Ovary (tissue), 9 donors: ENCODE results near the gene PLCB3. TPM values are rescaled to one million over a fixed set of nuclear protein-coding genes. Genes with fewer than 3 reads are reported as not detected.

ENCODE experiments used
- DNase-seq, 5 donors: peaks; one replicate each; pipeline ENCODE4 v3.0.0-alpha.2; 2019 to 2020
- H3K27ac ChIP-seq, 2 donors: fragments of 200-600 bp; one replicate each; pipeline versions ENCODE4 v1.5.1 to v1.8.0; 2019 to 2022
- H3K27me3 ChIP-seq: fragments of 200-600 bp; one replicate; pipeline ENCODE4 v1.8.0; 2022
- H3K36me3 ChIP-seq: fragments of 200-600 bp; sonication (generic); one replicate; pipeline ENCODE4 v1.5.1; 2019
- H3K4me1 ChIP-seq: one replicate; pipeline ENCODE4 v1.8.1; 2013; ENCODE audit warnings: mild to moderate bottlenecking, moderate library complexity; ENCODE audit not compliant: insufficient read depth
- H3K4me3 ChIP-seq: fragments of 200-600 bp; sonication (generic); one replicate; pipeline ENCODE4 v1.5.1; 2017
- H3K9me3 ChIP-seq, 2 donors: fragments of 200-600 bp in 1 of 2; sonication (generic) in 1 of 2; one replicate each; pipeline versions ENCODE4 v1.5.1 to v1.8.1; 2013 to 2019; ENCODE audit warnings: mild to moderate bottlenecking in 1 of 2, moderate library complexity in 1 of 2
- EP300 ChIP-seq: sonication (generic); formaldehyde crosslinking; IDR thresholded peaks from one replicate; pipeline ENCODE4 v1.6.1; 2017; ENCODE audit warnings: antibody characterized with exemption
- POLR2A ChIP-seq: fragments of 450-650 bp; IDR thresholded peaks from one replicate; pipeline ENCODE4 v1.6.1; 2017; ENCODE audit warnings: antibody characterized with exemption, mild to moderate bottlenecking, moderate library complexity
- WGBS, 3 donors: extraction: QIAGEN DNeasy Blood & Tissue Kit in 1 of 3; methylation state at CpG; one replicate each; pipeline versions ENCODE4 v1.1.5 to v1.1.7; 2013 to 2017; 5-methylcytosine and 5-hydroxymethylcytosine counted together
- intact Hi-C, 4 donors: fragments of 100-400 bp; cut with DNase I; formaldehyde crosslinking; loops; one replicate each; pipeline versions ENCODE4 v1.11.0 to v1.15.1; 2022 to 2023
- polyA plus RNA-seq, 2 donors: library from polyadenylated mRNA; stranded (reverse); fragments of 200-250 nt in 1 of 2; fragments of 350-450 nt in 1 of 2; fragmentation: Illumina TruSeq in 1 of 2; extraction: RNeasy Lipid Tissue Mini Kit (QIAGEN cat#74804) in 1 of 2; gene quantifications; one replicate each; pipeline ENCODE4 v1.2.3, GENCODE V29; 2013 to 2014
- total RNA-seq, 7 donors: library from RNA; depleted of rRNA in 2 of 7; stranded (reverse); fragments of >200 nt in 2 of 7; fragmentation: NEBNext Ultra II Directional in 3 of 7; extraction: Animal tissue kit (Norgen Biotek cat#: 25700) in 3 of 7; gene quantifications; one replicate each; pipeline versions ENCODE4 v1.1.0 to v1.2.4, GENCODE V29; 2016 to 2023
- TF ChIP-seq, protein P1 (sequence below), 3 donors: fragments of 450-650 bp in 2 of 3; fragments of 200-600 bp in 1 of 3; IDR thresholded peaks; one replicate each; pipeline versions ENCODE4 v1.5.1 to v1.8.0; 2016 to 2022; ENCODE audit warnings: antibody characterized with exemption in 3 of 3, mild to moderate bottlenecking in 1 of 3
- donor health status: DM: no; HTN: no; CAD: no; lungs with moderate emphysema.
- donor health status: DM: no; HTN: no; CAD: no.
- donor health status: Bipolar disorder and iron deficiency.
- donor health status: DM: yes; HTN: yes; CAD: no.
- donor health status: DM: no; HTN: no; CAD: no.
- donor health status: DM: yes; HTN: yes; CAD: no.

PLCB3 gene
- total and polyA plus RNA-seq, 9 donors = 5.3 to 44.8 (median 29.1) TPM

DNA sequence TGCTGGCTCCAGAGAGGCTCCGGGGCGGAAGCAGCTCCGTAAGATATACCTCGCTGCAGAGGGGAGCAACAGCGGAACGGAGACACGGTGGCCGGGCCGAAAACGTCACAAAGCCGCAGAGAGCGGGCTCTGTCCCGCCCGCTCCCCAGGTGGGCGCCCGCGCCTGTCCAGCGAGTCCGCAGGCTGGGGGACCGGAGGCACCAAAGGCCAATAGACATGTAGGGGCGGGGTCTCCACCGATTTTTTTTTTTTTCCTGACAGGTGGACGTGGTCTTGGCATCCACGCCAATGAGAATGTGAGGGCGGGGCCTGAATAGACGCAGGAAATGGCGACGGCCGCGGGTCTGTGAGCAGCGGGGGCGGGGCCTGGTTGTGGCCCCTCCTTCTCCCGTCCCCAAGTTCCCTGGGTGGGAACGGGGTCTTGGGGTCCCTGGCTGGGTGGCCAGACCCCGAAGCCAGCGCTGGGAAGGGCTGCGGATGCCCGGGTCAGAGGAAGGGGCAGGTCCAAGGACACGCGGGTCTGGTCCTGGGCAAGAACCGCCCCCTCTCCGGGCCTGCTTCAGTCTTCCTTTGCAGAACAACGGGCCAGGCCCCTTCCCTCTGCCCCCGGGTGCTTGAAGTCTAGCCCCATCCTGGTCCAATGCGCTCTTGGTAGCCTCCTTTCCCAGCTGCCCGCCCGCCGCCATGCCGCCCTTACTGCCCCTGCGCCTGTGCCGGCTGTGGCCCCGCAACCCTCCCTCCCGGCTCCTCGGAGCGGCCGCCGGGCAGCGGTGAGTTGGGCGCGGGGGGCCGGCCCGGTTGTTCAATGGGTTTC is 21.0 kb upstream of the PLCB3 start, which contains the start of gene DNAJC4:
DNAJC4 (plus strand) TSS at position 378 of the 814 bp plus-strand sequence; CDS start at position 685, 307 bp downstream.
- TF ChIP-seq, protein P1, sequence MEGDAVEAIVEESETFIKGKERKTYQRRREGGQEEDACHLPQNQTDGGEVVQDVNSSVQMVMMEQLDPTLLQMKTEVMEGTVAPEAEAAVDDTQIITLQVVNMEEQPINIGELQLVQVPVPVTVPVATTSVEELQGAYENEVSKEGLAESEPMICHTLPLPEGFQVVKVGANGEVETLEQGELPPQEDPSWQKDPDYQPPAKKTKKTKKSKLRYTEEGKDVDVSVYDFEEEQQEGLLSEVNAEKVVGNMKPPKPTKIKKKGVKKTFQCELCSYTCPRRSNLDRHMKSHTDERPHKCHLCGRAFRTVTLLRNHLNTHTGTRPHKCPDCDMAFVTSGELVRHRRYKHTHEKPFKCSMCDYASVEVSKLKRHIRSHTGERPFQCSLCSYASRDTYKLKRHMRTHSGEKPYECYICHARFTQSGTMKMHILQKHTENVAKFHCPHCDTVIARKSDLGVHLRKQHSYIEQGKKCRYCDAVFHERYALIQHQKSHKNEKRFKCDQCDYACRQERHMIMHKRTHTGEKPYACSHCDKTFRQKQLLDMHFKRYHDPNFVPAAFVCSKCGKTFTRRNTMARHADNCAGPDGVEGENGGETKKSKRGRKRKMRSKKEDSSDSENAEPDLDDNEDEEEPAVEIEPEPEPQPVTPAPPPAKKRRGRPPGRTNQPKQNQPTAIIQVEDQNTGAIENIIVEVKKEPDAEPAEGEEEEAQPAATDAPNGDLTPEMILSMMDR (IDR thresholded peaks at IDR 0.05) = no peak
- TF ChIP-seq POLR2A = peak; percentile 59
- intact Hi-C loops = no loop called here
- 0 to 1% (median 0%) methylated on average over 59 to 62 of the region's 62 CpGs for WGBS, 3 donors
- Histone ChIP-seq H3K4me3 (peak within 1 kb of the TSS; percentile 52), H3K27ac (peak within 1 kb of the TSS; percentile 91 to 93), H3K9me3 (no peaks in the 10 kb centered on the region), H3K36me3 (no peaks in the 10 kb centered on the region), H3K27me3 (no peaks in the 10 kb centered on the region), H3K4me1 (peaks cover 27% of the 10 kb centered on the region)
- DNase-seq = peak; percentile 92 to 95 (median 94)

- H3K4me1 ChIP-seq = peaks cover 25% of the 10 kb centered on the region
- 3 to 7% (median 6%) methylated on average over 8 of the region's 8 CpGs for WGBS, 3 donors
- intact Hi-C loops = no loop called here
Measured at GRCh38 chr11:64230985-64231365, 20.4 kb upstream of the PLCB3 start.

DNA sequence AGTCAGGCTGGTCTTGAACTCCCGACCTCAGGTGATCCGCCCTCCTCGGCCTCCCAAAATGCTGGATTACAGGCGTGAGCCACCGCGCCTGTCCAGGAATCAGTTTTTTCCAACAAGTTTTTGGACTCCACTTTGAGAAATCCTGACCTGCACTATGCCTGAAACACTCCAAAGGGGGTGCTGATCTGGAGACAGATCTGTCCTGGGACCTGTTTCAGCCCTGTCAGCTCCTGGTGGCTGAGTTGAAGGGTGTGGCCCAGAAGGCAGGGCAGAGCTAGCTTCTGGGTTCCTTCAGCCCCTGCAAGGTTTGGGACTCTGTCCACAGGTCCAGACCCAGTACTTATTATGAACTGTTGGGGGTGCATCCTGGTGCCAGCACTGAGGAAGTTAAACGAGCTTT is 19.8 kb upstream of the PLCB3 start:
- H3K36me3 ChIP-seq = no peaks in the 10 kb centered on the region
- no peaks in the 10 kb centered on the region for H3K9me3 ChIP-seq
- intact Hi-C loops = no loop called here
- peak in 1 of 5 donors; percentile 33 for DNase-seq
- TF ChIP-seq EP300 (no peak), POLR2A (no peak)
- TF ChIP-seq, protein P1 (IDR thresholded peaks at IDR 0.05) = no peak
- H3K27ac ChIP-seq = no peak overlapping the region
- WGBS, 3 donors = 86 to 90% (median 90%) methylated on average over 7 of the region's 7 CpGs
- peaks cover 25% of the 10 kb centered on the region for H3K4me1 ChIP-seq
- H3K4me3 ChIP-seq = no peak overlapping the region
- no peaks in the 10 kb centered on the region for H3K27me3 ChIP-seq

More at GRCh38 chr11:64230985-64231365, 20.4 kb upstream of the PLCB3 start:
- no peaks in the 10 kb centered on the region for H3K9me3 ChIP-seq
- TF ChIP-seq, protein P1 (IDR thresholded peaks at IDR 0.05) = no peak
- no peak for TF ChIP-seq EP300
- no peak for TF ChIP-seq POLR2A
- no peaks in the 10 kb centered on the region for H3K27me3 ChIP-seq
- no peaks in the 10 kb centered on the region for H3K36me3 ChIP-seq
- peak in 1 of 5 donors; percentile 37 for DNase-seq
- peak overlapping the region; percentile 91 to 93 for H3K27ac ChIP-seq
- peak overlapping the region; percentile 52 for H3K4me3 ChIP-seq

DNA sequence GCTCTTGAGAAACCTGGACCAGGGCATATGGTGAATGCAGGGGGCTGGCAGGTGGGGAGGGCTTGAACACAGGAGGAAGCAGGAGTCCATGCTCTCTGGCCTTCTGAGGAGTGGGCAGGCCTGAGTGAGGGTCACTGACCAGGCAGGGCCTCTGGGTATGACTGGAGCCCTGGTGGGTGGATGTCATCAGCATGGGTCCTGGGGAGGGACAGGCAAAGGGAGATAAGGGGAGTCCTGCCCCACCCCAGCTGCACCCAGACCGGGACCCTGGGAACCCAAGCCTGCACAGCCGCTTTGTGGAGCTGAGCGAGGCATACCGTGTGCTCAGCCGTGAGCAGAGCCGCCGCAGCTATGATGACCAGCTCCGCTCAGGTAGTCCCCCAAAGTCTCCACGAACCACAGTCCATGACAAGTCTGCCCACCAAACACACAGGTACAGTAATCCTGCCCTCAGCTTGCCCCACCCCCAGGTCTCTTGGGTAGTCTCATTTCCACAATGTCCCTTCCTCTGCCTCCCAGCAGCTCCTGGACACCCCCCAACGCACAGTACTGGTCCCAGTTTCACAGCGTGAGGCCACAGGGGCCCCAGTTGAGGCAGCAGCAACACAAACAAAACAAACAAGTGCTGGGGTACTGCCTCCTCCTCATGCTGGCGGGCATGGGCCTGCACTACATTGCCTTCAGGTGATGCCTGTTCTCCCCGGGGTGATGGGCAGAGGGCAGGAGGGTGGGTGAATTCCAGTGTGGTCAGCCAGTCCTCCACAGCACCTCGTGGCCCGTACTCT is 19.0 kb upstream of the PLCB3 start:
- 81 to 88% (median 86%) methylated on average over 13 to 15 of the region's 15 CpGs for WGBS, 3 donors
- no peaks in the 10 kb centered on the region for H3K36me3 ChIP-seq
- H3K27ac ChIP-seq = no peak overlapping the region
- no peak for TF ChIP-seq EP300
- TF ChIP-seq POLR2A = no peak
- TF ChIP-seq, protein P1 (IDR thresholded peaks at IDR 0.05) = no peak
- peak in 2 of 5 donors; percentile 32 to 37 for DNase-seq
- peaks cover 16% of the 10 kb centered on the region for H3K4me1 ChIP-seq
- intact Hi-C loops = no loop called here
- no peaks in the 10 kb centered on the region for H3K27me3 ChIP-seq
- H3K4me3 ChIP-seq = no peak overlapping the region
- H3K9me3 ChIP-seq = no peaks in the 10 kb centered on the region
